HG03097 (cell line): ENCODE results near the gene SPATA33.
"Not testable (repeated sequence)": the region's sequence is repeated elsewhere in the genome, so short reads cannot be mapped to it uniquely, and the experiment has no call there.

Experiments used
- ATAC-seq: cut with Tn5 transposase; IDR thresholded peaks from one replicate; pipeline ENCODE4 v1.9.1; 2021; ENCODE audit not compliant: unreplicated experiment, low FRiP score

The SPATA33 gene

DNA sequence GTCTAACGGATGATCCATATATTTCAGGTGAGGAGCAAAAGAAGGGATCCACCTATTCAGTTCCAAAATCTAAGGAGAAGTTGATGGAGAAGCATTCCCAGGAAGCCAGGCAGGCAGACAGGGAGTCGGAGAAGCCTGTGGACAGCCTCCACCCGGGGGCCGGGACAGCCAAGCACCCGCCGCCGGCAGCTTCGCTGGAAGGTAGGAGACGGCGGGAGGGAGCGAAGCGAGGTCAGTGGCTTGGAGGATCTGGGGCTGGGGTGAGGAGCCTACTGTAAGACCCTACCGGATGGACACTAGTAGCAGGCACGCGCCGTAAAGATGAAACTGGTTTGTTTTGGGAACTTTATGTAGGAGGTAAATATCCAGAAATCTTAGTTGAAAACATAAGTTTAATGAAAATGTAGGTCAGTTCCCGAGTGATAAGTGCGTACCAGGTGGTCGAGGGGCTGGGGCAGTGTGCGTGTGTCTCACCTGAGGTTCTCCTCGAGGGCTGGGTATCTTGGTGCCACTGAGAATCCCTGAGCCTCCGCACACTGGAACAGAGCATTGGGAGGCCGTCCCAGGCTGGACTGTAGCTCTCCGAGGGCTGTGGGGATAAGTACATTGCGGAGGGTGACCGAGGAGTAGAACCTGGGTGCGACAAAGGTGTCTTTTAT lies 714 bp downstream of the SPATA33 start:
- no peak for ATAC-seq

DNA sequence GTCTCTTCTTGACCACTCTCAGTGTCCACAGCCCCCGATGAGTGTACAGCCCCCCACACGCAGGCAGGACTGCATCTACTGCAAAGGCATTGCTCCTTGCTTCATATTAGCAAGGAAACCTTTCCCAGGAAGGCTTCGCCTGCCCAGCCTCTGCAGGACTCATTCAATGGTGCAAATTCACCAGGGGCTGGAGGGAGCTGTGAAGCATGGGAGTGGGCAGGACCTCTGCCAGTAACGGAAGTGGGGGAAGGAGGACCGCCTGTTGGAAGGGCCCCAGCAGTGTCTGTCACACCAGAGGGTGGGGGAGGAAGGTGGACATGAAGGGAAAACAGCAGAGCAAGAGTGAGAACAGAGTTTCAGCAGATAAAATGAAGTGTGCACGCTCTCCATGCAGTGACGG lies 2.5 kb downstream of the SPATA33 start:
- ATAC-seq = no peak

DNA sequence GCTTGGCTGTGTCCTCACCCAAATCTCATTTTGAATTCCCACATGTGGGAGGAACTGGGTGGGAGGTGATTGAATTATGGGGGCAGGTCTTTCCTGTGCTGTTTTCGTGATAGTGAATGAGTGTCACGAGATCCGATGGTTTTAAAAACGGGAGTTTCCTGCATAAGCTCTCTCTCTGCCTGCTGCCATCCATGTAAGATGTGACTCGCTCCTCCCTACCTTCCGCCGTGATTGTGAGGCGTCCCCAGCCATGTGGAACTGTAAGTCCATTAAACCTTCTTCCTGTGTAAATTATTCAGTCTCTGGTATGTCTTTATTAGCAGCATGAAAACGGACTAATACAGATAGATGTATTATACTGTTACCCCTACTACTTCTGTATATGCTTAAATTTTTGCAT lies 3.6 kb downstream of the SPATA33 start:
- ATAC-seq = no peak

DNA sequence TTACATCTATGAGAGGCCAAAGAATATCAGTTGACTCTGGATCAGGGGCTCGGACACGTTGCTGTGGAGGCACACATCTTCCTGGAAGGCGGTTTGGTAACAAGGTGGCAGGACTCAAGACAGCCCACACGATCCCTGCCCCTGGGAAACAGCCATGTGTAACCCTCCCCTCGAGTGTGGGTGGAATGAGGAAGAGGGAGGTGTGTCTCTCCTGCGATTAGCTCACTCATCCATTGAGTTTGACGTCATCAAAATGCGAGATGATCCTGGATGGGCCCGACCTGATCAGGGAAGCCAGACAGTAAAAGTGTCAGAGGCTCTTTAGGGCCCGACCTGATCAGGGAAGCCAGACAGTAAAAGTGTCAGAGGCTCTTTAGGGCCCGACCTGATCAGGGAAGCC lies 6.6 kb downstream of the SPATA33 start:
- ATAC-seq = not testable (repeated sequence)

DNA sequence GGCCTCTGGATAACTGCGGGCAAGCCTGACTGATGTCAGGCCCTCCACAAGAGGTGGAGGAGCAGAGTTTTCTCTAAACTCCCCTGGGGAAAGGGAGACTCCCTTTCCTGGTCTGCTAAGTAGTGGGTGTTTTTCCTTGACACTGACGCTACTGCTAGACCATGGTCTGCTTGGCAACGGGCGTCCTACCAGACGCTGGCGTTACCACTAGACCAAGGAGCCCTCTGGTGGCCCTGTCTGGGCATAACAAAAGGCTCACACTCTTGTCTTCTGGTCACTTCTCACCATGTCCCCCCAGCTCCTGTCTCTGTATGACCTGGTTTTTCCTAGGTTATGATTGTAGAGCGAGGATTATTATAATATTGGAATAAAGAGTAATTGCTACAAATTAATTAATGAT lies 9.4 kb downstream of the SPATA33 start:
- not testable (repeated sequence) for ATAC-seq

DNA sequence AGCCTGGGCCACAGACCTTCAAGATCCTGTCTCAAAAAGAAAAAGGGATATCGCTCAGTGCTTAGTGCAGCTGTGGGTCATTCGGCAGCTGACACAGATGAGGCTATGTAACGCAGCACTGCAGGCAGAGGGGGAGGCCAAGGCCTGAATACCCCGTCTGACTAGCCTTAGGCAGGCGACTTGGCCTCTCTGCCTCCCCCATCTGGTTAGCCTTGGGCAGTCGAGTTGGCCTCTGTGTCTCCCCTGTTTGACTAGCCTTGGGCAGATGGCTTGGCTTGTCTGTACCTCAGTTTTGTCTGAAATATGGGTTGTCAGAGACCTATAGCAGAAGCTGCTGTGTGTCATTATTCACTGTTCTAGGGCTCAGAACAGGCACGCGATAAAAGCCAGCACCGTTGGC lies 10.0 kb downstream of the SPATA33 start:
- no peak for ATAC-seq

DNA sequence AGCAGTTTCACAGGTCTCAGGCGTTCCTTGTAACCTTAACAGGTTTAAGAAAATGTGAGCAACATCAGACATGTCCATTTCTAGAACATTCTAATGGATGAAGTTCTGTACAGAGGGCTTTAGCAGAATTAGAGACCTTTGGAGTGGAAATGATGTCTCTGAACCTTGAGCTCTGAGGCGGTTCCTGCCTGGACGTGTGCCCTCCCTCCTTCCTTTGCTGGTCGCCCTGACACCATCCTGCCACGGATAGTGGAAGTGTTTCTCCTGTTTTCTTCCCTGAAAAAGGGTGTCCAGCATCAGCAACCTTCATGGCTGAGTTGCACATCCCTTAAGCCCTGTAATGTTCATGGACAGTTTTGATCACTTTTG lies 11.1 kb downstream of the SPATA33 start:
- ATAC-seq = no peak

DNA sequence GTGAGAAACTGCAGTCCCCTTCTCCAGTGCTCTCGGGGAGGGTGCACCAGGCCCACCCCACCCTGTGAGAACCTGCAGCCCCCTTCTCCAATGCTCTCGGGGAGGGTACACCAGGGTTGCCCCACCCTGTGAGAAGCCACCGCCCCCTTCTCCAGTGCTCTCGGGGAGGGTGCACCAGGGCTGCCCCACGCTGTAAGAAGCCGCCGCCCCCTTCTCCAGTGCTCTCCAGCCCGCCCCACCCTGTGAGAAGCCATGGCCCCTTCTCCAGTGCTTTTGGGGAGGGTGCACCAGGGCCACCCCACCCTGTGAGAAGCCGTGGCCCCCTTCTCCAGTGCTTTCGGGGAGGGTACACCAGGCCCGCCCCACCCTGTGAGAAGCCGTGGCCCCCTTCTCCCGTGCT lies 12.1 kb downstream of the SPATA33 start:
- ATAC-seq = no peak

DNA sequence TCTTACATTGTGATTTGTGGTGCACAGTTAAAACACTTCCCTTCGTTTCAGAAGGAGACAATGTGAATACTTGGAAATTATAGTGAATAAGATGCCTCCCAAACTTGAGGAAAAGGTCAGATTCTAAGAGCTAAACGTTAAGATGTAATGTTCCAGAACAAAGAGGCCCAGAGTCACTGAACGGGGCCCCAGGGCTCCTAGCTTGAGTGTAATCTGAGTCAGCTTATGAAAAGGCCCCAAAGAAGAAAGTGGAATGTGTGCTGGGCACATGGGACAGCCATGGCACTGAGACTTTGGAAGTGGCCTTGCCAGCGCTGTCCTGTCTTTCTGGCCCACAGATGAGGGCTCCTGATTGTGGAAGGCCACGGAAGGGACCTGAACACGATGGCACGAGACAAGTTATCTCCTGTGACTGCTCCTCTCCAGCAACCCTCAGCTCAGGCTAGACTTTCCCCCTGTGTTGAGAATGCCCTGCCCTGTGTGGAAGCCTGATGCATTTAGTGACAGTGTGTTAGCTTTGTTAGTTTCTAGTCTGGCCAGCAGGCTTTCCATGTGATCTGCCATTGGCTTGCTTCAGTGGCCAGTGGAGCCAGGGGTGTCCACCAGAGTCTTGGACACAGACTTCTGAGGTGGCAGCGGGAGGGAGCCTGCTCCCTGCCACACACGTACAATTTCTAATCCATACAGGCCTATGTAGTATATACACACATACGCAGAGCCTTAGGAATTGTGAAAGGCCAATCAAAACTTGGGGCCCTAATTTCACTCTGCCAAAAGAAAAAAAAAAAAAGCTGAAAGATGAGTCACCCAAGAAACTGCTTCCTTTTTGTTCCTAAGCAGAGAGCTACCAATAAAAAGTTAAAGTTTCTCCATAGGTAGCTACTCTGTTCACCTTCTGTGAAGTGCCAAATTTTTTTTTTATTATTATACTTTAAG lies 13.1 kb downstream of the SPATA33 start:
- no peak for ATAC-seq

DNA sequence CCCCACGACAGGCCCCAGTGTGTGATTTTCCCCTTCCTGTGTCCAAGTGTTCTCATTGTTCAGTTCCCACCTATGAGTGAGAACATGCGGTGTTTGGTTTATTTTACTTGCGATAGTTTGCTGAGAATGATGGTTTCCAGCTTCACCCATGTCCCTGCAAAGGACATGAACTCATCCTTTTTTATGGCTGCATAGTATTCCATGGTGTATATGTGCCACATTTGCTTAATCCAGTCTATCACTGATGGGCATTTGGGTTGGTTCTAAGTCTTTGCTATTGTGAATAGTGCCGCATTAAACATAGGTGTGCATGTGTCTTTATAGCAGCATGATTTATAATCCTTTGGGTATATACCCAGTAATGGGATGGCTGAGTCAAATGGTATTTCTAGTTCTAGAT lies 13.9 kb downstream of the SPATA33 start:
- ATAC-seq = not testable (repeated sequence)

DNA sequence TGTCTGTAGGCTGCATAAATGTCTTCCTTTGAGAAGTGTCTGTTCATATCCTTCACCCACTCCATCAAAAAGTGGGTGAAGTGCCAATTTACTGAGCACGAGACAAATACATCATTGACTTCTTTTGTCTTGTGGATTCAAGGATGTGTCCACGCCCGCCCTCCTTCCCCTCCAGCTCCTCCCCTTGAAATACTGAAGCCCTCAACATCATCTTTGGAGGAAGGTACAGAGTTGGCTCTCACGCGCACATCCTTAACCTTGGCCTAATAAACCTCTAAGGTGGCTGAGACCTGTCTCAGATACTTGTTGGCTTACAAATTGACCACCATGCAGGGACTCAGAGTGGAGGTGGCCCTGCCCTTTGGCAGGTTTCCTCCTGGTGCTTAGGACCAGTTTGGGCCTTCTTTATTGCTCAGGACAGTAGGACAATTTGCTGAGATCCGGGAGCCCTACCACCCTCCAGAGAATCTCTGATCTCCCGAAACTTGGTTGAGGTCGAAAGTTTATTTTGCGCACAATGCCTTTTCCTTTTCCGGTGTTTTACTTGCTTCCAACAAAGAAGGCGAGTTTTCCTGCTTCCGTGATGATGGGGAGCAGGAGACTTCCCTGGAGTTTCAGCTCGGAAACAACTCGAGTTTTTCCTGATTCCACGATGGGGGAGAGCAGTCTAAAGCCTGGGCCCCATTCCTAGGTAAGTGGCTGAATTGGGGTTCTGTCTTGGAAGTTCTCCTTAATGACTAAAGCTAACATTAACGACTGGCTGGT lies 14.7 kb downstream of the SPATA33 start:
- ATAC-seq = no peak

DNA sequence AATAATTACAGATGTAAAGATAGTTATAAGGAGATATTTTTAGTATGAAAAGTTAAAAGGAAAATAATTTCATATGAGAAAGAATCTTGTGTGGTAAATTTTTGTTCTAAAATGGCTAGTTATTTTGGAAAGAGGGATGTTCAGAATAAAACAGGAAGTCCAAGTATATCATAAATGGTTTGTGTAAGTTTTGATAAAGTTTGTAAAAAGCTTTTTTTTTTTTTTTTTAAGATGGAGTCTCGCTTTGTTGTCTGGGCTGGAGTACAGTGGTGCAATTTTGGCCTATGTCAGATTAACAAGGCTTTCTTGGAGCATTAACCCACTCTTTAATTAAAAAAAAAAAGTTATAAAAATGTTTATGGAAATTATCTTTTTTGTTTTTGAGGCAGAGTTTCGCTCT lies 20.6 kb downstream of the SPATA33 start:
- no peak for ATAC-seq

DNA sequence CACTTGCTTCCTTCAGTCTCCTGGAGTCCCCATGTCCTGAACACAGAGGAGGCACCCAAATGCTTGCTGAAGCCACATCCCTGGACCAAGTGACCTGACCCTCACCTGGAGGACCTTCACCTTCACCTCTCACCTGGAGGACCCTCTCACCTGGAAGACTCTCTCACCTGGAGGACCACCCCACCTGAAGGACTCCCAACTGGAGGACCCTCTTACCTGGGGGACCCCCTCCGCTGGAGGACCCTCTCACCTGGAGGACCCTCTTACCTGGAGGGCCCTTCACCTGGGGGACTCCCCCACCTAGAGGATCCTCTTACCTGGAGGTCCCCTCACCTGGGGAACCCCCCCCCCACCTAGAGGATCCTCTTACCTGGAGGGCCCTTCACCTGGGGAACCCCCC lies 28.3 kb downstream of the SPATA33 start:
- ATAC-seq = no peak

DNA sequence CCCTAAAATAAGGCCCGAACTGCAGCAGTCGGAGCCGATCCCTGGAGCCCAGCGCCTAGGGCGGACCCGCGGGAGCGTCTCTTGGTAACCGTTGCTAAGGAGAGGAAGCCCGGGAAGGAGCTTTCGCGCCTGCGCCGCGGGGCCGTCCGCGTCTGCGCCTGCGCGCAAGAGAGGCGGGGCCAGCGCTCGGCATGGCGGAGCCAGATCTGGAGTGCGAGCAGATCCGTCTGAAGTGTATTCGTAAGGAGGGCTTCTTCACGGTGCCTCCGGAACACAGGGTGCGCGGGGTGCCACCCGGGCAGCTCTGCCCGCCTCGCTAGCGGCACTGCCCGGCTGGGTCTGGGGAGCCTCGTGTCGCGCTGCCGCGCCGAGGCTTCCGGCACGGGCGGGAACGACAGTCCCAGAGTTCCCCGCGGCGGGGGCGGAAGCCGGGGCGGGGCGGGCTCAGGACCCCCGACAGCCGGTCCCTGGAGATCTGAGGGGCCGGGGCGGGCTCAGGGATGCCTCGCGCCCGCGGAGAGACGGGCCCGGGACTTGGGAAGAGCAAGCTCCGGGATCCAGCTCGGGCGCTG lies 29.0 kb downstream of the SPATA33 start, which contains the start of gene CDK10:
Gene CDK10, plus strand, starts transcription at position 170 of the 572 bp plus-strand sequence. Its CDS starts 22 bp downstream, at position 192.
- peak; percentile 68 for ATAC-seq

DNA sequence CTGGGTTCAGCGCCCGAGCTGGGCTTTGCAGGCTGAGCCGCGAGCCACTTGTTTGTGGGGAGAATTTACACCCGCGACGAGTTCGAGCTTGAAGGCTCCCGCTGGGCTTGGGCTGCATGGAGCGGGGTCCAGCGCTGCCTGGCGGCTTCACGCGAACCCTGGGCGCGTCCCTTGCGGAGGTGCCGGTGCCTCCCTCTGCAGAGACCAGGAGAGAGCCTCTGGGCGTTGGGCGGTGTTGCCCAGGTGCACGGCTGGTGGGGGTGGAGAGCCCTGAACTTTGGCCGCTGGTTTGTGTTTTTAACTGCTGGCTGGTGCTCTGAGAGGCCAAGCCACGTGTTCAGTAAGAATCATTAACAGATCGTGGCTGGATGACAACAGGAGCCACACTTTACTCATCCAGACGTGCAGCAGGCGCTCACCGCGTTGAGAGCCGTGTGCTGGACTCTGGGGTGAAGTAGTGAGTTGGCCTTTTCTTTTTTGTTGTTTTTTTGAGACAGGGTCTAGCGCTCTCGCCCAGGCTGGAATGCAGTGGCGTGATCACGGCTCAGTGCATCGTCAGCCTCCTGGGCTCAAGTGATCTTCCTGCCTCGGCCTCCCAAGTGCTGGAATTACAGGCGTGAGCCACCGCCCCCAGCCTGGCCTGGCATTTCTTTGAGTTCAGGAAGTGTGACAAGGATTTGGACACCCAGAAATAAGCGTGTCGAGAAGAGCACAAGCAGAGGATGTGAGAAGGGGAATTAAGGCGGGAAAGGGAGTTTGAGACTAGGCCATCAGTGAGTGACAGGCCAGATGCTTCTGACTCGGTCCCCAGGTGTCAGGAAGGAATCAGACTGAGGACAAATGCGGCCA lies 29.7 kb downstream of the SPATA33 start:
- ATAC-seq = peak; percentile 36

DNA sequence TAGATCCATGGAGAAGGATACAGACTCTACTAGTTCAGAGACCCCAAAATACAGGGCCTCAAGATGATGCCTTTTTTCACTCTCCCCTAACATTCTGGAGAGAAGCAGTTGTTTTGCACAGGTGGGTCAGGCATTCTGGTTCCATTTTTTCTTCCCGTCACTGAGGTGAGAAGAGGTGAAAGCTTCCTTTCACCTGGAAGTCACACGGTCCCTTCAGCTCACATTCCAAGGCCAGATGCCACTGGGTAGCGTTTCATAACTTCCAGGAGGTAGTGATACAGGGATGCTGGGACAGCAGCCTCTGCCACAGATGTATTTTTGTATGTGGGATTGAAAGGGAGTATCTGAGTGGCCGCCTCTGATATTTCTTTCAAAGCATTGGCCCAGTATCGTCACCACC lies 30.8 kb downstream of the SPATA33 start:
- ATAC-seq = no peak

DNA sequence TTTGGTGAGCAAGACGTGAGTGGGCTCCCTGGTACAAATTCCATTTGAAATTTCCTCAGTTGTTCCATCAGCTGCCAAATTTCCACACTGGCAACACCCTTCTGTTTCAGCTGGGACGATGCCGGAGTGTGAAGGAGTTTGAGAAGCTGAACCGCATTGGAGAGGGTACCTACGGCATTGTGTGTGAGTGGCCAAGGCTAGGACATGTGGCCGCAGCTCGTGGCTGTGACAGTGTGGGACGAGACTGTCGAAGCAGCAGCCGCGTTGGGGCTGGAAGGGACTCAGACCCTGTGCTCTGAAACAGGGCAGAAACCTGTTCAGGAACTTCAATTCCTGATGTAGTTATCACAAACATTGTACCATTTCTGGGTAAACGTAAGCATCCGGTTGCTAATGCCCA lies 31.5 kb downstream of the SPATA33 start:
- ATAC-seq = no peak

DNA sequence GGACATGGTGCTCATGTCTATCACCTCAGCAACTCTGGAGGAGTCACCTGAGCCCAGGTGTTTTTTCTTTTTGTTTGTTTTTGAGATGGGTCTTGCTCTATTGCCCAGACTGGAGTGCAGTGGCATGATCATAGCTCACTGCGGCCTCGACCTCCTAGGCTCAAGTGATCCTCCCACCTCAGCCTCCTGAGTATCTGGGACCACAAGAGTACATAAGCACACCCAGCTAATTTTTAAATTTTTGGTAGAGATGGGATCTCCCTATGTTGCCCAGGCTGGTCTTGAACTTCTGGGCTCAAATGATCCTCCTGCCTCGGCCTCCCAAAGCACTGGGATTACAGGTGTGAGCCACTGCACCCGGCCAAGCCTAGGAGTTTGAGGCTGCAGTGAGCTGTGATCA lies 32.0 kb downstream of the SPATA33 start:
- not testable (repeated sequence) for ATAC-seq

DNA sequence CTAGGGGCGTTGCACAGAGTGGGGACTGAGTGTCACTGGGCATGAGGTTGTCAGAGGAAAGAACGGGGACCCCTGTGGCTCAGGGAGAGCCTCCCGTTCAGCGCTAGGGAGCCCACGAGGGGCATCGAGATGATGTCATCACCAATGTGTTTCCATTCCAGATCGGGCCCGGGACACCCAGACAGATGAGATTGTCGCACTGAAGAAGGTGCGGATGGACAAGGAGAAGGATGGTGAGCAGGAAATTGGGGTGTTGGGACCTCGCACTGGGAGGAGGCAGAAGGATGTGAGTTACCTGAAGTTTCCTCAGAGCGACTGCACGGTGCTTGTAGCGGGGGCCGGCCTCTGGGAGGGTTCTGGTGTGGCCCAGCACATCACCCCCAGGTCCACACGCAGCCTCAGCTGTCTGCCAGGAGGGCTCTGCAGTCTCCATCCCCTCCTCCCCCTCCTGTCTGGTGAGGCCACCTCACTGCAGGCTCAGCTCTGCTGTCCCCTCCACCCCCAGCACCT lies 32.8 kb downstream of the SPATA33 start:
- ATAC-seq = no peak
